Stimulated activated CD8-positive, alpha-beta memory T cell treated with anti-CD3 and anti-CD28 coated beads, Interleukin-12 subunit alpha, Interleukin-12 subunit beta, amount 100 ng/mL, for 24 hours (primary cell): ENCODE data around the gene LHPP.

Source experiments
- DNase-seq: peaks from one replicate; pipeline ENCODE4 v3.0.0-alpha.2; 2020; ENCODE audit errors: extremely low read depth

LHPP gene

DNA sequence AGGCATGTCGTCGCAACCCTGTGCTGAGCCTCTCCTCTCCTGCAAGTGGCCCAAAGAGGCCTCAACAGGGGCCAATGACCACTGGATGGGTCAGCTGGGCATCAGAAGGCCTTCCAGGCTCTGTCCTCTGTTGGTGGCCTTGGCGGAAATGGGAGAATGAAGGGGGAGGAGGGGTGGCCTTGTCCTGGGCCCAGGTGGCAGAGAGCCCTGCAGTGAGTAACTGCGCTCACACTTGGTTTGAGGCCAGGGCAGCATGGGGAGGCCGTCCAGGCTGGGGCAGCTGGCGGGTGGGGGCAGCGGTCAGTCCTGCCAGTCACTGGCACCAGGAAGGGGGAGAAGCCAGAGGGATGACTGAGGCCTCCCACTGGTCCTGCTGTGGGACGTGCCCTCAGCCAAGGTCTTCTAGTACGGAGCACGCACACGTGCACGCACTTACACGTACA, 59.8 kb downstream of the LHPP start:
- DNase-seq: no peak

DNA sequence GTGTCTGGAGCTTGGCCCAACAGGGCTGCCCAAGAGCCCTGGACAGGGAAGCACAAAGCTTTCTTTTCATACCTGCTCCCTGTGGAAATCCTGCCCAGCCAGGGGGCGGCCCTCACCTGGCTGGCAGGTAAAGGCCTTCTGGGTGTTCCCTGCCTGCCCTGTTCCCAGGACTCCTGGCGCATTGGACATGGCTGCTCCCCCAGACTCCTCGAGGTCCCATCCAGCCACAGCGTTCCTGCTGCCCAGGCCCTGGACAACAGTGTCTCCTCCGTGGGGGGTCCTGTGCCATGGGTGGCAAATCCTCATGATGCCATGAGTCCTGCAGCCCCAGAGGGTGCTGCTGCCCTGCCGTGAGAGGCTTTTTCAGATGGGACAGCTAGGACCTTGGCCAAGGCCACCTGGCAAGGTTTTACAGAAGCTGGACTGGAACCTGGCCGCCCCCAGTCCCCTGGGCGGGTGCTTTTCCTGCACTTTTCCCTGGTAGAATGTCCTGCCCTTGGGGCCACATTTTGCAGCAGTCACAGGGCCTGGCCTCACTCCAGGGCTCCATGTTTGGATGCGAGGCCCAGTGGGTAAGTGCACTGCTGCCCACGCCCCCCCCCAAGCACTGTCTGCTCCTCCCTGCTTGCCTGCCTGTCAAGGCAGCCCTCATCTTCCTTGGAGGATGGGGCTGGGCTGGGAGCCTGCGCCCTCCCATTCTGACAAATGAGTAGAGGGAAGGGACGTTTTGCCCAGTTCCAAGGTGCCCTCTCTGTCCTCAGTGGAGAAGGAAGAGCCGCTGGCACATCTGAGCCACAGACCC, 60.7 kb downstream of the LHPP start:
- no peak for DNase-seq

GRCh38 chr10:124522933-124523871, 61.6 kb downstream of the LHPP start:
- no peak for DNase-seq

DNA sequence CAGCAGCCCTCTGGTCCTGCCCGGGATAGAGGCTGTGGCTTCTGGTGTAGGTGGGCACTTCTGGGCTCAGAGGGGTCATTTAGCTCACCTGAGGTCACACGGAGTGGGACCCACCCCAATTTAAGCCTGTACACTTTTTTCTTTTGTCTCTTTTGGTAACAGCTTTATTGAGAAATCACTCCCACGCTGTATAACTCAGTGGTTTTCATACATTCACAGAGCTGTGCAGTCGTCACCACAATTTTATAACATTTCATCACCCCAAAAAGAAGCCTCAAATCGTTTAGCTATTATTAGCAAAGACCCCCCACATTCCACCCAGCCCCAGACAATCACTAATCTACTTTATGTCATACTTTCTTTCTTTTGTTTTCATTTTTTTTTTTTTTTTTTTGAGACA, 62.3 kb downstream of the LHPP start:
- no peak for DNase-seq

DNA sequence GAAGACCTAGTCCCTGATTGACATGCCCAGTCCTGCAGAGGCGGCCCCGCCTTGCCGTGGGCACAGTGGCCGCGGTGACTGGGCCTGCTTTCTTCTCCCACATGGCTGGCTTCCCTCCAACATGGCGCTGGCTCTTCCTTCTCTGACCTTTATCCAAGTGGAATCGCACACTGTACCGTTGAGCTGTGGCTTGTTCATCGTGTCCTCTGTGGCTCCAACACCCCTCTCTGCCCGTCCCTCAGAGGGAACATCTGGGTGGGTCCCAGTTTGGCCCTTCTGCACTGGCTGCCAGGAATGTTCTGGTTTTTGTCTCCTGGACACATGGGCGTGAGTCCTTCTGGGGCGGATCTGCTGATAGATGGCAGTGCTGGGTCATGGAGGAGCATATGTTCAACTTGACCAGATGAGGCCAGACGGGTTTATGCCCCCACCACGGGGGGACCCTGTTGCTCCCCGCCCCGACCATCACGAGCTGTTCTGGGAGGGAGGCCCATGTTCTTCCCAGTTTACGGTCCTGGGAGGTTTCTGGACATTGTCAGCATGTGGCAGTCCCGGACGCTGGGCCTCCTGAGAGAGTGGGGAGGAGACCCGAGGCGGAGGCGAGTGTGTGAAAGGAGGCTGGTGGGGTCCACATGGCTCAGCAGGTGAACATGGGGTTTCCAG, 63.5 kb downstream of the LHPP start:
- no peak for DNase-seq

GRCh38 chr10:124525751-124526600, 64.4 kb downstream of the LHPP start:
- no peak for DNase-seq

DNA sequence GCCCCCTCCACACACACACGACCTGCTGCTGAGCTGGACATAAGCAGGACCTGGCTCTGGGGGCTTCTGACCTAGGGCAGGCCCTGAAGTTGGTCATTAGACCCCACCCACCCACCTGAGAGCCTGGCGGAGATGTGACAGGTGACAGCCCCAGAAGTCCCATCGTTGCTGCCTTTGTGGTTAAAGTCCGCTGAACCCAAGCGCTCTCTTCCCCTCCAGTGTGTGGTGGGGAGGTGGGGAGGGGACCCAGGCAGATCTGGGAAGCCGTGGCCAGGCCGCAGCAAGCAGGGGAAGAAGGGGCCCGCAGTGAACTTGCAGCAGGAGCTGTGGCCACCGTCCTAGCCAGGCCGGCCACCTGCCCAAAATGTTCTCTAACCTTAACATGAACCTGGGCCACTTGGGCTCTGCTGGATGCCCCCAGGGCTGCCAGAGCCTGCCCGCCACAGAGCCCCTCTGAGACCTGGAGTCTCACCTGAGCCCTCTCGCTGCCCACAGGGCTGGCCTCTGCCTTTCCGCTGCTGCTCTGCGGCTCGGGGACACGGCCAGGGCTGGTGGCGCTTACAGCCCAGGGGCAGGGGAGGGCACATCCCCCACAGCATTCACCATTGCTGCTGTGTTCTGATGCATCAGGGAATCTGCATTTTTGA, 65.1 kb downstream of the LHPP start:
- DNase-seq: no peak

- no peak for DNase-seq
Observed at GRCh38 chr10:124527874-124528395, 66.3 kb downstream of the LHPP start.

- DNase-seq: no peak
Observed at GRCh38 chr10:124529661-124530214, 68.1 kb downstream of the LHPP start.

DNA sequence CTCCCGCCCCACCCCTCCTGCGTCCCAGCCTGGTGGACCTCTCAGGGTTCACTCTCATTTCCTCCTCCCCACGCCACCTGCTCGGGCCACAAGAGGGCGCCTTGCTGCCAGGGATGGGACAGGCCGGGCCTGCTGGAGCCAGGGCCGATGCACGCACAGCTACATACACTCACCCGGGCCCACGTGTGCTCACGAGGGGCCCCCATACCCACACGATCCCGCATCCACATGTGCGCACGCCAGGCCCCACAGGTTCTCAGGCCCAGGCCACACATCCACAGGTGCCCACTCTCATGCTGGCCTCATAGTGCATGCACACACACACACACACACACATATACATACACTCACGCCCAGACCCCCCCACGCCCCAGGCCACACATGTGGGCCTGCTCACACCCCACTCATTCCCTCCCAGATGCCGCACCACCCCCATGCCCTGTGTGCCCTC, 68.6 kb downstream of the LHPP start:
- peak; percentile 62 for DNase-seq

DNA sequence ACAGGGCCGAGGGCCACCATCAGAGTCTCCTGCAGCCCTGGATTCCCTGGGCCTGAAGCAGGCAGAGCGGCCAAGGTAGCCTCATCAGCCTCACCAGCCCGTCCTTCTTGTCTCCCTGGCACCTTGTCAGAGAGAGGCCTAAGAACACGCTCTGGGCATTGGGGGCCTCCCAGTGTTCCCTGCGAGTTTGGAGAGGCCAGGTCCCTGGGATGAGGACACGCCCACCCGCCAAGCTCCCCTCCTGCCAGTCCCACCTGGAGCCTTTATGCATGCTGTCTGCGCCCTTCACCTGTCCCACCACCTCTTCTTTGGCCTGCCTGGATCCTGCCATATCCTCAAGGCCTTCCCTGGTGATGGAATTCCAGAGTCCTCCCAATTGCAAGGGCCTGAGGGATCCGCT, 69.2 kb downstream of the LHPP start:
- DNase-seq: no peak

- DNase-seq: no peak
Observed at GRCh38 chr10:124532106-124532641, 70.6 kb downstream of the LHPP start.

- no peak for DNase-seq
Observed at GRCh38 chr10:124532788-124533187, 71.2 kb downstream of the LHPP start.

DNA sequence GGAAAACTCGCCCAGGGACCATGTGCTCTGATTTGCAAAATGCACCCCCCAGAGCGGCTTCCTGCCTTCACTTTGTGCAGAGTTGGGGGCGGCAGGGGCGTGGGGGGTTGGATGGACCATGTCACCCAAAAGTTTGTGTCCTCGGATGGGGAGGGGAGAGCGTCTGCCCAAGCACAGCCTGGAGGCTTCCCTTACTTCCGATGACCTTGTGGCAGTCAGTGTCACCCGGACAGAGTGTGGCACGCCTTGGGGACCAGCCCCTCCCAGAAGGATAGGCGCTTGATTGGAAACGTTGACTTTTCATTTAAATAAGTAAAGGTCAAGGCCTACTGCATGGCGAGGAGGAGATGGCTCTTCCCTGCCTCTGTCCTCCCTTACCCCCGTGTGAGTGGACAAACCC, 71.6 kb downstream of the LHPP start:
- no peak for DNase-seq

- DNase-seq: no peak
Observed at GRCh38 chr10:124534231-124534798, 72.7 kb downstream of the LHPP start.

DNA sequence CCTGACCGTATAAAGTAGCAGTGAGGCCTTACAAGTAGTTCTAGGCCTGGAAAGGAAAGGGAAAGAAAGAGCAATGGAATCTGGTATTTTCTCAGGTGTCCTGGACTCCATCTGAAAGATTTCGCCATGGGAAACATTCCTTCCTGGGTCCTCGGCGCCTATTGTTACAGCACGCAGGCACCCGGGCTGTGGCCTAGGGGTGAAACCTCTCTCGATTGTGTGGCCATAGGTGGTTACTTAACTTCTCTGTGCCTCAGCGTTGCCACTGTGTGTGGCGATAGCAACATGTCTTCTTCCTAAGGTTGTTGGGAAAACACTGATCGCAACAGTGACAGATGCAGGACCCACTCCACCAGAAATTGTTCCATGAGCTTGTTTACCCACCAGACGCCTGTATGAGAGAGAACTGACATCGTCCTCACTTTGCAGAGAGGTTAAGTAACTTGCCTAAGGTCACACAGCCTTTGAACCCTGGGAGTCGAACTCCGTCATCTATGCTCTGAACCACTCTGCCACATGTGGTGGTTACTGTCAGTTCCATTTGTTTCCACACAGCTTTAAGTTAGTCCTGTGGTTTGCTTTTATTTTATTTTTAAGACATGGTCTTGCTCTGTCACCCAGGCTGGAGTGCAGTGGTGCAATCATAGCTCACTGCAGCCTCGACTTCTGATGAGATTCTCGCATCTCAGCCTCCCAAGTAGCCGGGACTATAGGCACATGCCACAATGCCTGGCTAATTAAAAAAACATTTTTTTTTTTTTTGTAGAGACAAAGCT, 73.4 kb downstream of the LHPP start:
- no peak for DNase-seq

GRCh38 chr10:124535731-124536495, 74.3 kb downstream of the LHPP start:
- DNase-seq: no peak

DNA sequence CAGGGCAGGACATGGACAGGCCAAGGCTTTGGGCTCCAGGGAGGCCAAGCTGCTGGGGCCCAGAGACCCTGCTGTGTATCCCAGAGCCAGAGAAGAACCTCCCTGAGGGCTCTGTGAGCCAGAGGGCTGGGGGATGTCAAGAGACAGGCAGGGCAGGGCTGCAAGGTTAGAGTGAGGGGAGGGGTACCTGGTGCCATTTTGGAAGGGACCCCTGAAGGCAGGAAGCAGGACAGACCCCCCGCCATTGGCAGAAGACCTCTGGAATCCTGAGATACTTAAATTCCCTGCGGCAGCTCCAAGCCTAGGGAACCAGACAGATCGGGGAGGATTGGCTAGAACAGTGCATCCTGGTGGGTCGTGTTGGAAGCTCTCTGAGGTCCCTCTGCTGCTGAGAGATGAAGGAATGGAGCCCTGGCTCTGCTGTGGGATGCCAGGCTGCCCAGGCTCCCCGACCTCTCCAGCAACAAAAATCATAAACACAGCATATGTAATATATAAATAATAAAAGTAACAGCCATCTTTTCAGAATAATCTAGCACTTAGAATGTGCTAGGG, 75.0 kb downstream of the LHPP start:
- no peak for DNase-seq
